GM12878 (cell line): ENCODE measurements around the gene PHF21B. TPM values are rescaled to one million over a fixed set of nuclear protein-coding genes. Genes with fewer than 3 reads are reported as not detected.

Experiments
- BMI1 ChIP-seq: fragments of 450-650 bp; IDR thresholded peaks from 2 replicates; pipeline ENCODE4 v1.6.1; 2016; ENCODE audit warnings: mild to moderate bottlenecking, moderate library complexity, borderline replicate concordance
- CBX3 ChIP-seq: fragments of 200-600 bp; sonication (generic); IDR thresholded peaks from 2 replicates; pipeline ENCODE4 v1.6.1; 2016; ENCODE audit warnings: low read depth, borderline replicate concordance
- CBX5 ChIP-seq: sonication (generic); IDR thresholded peaks from 2 replicates; pipeline ENCODE4 v1.6.1; 2016; ENCODE audit warnings: low read depth, moderate library complexity, mild to moderate bottlenecking, inconsistent platforms
- CEBPB ChIP-seq, 2 experiments: fragments of 150-350 bp in 1 of 2; IDR thresholded peaks; 2 replicates each; pipeline ENCODE4 v1.6.1; 2012 to 2014; ENCODE audit warnings: low read depth in 2 of 2, low read length in 2 of 2, borderline replicate concordance in 1 of 2, inconsistent platforms in 1 of 2
- GATAD2B ChIP-seq: fragments of 450-650 bp; conservative IDR thresholded peaks from 2 replicates; pipeline ENCODE4 v1.6.1; 2017; ENCODE audit warnings: low read depth, mild to moderate bottlenecking, moderate library complexity
- HCFC1 ChIP-seq: fragments of 150-350 bp; IDR thresholded peaks from 2 replicates; pipeline ENCODE4 v1.6.1; 2014; ENCODE audit warnings: low read length
- IKZF2 ChIP-seq, 2 experiments: fragments of 450-650 bp; IDR thresholded peaks; 2 replicates each; pipeline ENCODE4 v1.6.1; 2017; ENCODE audit warnings: mild to moderate bottlenecking in 2 of 2, moderate library complexity in 2 of 2
- MEF2B ChIP-seq: fragments of 450-650 bp; IDR thresholded peaks from 2 replicates; pipeline ENCODE4 v1.6.1; 2018; ENCODE audit warnings: mild to moderate bottlenecking, moderate library complexity; ENCODE audit not compliant: partially characterized antibody, poor library complexity, severe bottlenecking
- MYB ChIP-seq: fragments of 150-350 bp; IDR thresholded peaks from 2 replicates; pipeline ENCODE4 v1.6.1; 2014; ENCODE audit warnings: mild to moderate bottlenecking, low read depth, low read length, borderline replicate concordance
- NFXL1 ChIP-seq: fragments of 450-650 bp; IDR thresholded peaks from 2 replicates; pipeline ENCODE4 v1.6.1; 2017; ENCODE audit warnings: antibody characterized with exemption, mild to moderate bottlenecking, borderline replicate concordance
- NR2F1 ChIP-seq: fragments of 450-650 bp; conservative IDR thresholded peaks from 2 replicates; pipeline ENCODE4 v1.6.1; 2017; ENCODE audit warnings: mild to moderate bottlenecking
- NRF1 ChIP-seq: conservative IDR thresholded peaks from 2 replicates; pipeline ENCODE4 v1.6.1; 2011; ENCODE audit warnings: mild to moderate bottlenecking, low read depth, low read length, improper control_type of control experiment
- POLR2AphosphoS2 ChIP-seq: IDR thresholded peaks from 2 replicates; pipeline ENCODE4 v1.6.1; 2011; ENCODE audit warnings: low read depth, mild to moderate bottlenecking, low read length, improper control_type of control experiment, moderate library complexity
- RB1 ChIP-seq: fragments of 450-650 bp; formaldehyde crosslinking; IDR thresholded peaks from 2 replicates; pipeline ENCODE4 v1.6.1; 2017; ENCODE audit warnings: mild to moderate bottlenecking, borderline replicate concordance
- RUNX3 ChIP-seq: IDR thresholded peaks from 2 replicates; pipeline ENCODE4 v1.6.1; 2012; ENCODE audit warnings: low read length, inconsistent platforms
- YBX1 ChIP-seq: fragments of 450-650 bp; IDR thresholded peaks from 2 replicates; pipeline ENCODE4 v1.6.1; 2016; ENCODE audit warnings: antibody characterized with exemption
- ZNF592 ChIP-seq: fragments of 450-650 bp; IDR thresholded peaks from 2 replicates; pipeline ENCODE4 v1.6.1; 2017; ENCODE audit warnings: mild to moderate bottlenecking, moderate library complexity
- polyA plus RNA-seq, 11 experiments: library from polyadenylated mRNA; depleted of rRNA in 4 of 11; unstranded in 6 of 11; stranded (reverse) in 5 of 11; fragments of >200 nt; fragmentation: Nextera tagmentation in 4 of 11; fragmentation: Illumina TruSeq in 1 of 11; extraction: Ambion mirVana in 4 of 11; extraction: Trizol in 1 of 11; gene quantifications; 1 replicate in 1 of 11; 2 replicates in 10 of 11; pipeline versions ENCODE4 v1.2.1 to v1.2.3, GENCODE V29; 2011 to 2016; ENCODE audit warnings: inconsistent platforms in 2 of 11, missing spikeins in 2 of 11, low read depth in 1 of 11
- total RNA-seq, 4 experiments: library from RNA; depleted of rRNA in 3 of 4; stranded (reverse); fragments of >200 nt in 3 of 4; fragmentation: Illumina TruSeq in 1 of 4; extraction: Trizol in 1 of 4; gene quantifications; 2 replicates each; pipeline versions ENCODE4 v1.2.1 to v1.2.3, GENCODE V29; 2013 to 2021
- TF ChIP-seq, protein P1 (sequence below): IDR thresholded peaks from 2 replicates; pipeline ENCODE4 v1.6.1; 2012; ENCODE audit warnings: low read depth, low read length, improper control_type of control experiment
- TF ChIP-seq, protein P2 (sequence below): IDR thresholded peaks from 2 replicates; pipeline ENCODE4 v1.6.1; 2011; ENCODE audit warnings: borderline replicate concordance, low read depth, mild to moderate bottlenecking, moderate library complexity, low read length; ENCODE audit not compliant: insufficient read depth, poor library complexity, severe bottlenecking
- TF ChIP-seq, protein P3 (sequence below): IDR thresholded peaks from 2 replicates; pipeline ENCODE4 v1.6.1; 2012; ENCODE audit warnings: low read depth, low read length, improper control_type of control experiment

Gene PHF21B
- total and polyA plus RNA-seq, 10 of the 15 experiments (the other 5 are each of a cell fraction or from before 2014, with no cell fraction given), result 0.03 to 0.35 TPM; not detected in 8

DNA sequence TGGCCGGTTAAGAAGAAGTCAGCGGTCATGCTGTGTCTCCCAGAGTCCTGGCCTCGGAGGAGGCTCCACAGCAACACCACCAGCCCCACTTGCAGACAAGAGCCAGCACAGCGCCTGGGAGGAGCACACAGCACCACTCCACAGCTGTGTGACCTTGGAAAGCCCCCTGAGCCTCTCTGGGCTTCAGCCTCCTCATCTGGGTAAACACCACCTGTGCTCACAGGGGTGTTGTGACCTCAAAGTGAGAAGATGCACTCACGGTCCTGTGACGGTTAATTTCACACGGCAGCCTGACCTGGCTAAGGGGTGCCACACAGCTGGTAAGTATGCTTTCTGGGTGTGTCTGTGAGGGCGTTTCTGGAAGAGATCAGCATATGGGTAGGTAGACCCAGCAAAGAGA lies 54.7 kb downstream of the PHF21B start (continued):
- TF ChIP-seq, protein P1, sequence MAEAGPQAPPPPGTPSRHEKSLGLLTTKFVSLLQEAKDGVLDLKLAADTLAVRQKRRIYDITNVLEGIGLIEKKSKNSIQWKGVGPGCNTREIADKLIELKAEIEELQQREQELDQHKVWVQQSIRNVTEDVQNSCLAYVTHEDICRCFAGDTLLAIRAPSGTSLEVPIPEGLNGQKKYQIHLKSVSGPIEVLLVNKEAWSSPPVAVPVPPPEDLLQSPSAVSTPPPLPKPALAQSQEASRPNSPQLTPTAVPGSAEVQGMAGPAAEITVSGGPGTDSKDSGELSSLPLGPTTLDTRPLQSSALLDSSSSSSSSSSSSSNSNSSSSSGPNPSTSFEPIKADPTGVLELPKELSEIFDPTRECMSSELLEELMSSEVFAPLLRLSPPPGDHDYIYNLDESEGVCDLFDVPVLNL, result no peak
- TF ChIP-seq RUNX3 (peak; percentile 73), NFXL1 (peak; percentile 85; the same call in 1 of the 2 replicates), NR2F1 (peak; percentile 84), YBX1 (no peak), BMI1 (no peak), IKZF2 (IDR thresholded peaks at IDR 0.05) (0 out of 4 replicates have a peak, but pooled peaks of 1 of the 2 experiments have one; percentile 10), CBX5 (no peak), MYB (no peak), GATAD2B (no peak), RB1 (no peak), POLR2AphosphoS2 (no peak), ZNF592 (no peak), MEF2B (peak; percentile 14), CBX3 (no peak), HCFC1 (no peak), CEBPB (IDR thresholded peaks at IDR 0.05; ENCODE audit: borderline replicate concordance in 1 of 2, low read depth in 2 of 2, low read length in 2 of 2) (no peak), NRF1 (no peak)
- TF ChIP-seq, protein P2, sequence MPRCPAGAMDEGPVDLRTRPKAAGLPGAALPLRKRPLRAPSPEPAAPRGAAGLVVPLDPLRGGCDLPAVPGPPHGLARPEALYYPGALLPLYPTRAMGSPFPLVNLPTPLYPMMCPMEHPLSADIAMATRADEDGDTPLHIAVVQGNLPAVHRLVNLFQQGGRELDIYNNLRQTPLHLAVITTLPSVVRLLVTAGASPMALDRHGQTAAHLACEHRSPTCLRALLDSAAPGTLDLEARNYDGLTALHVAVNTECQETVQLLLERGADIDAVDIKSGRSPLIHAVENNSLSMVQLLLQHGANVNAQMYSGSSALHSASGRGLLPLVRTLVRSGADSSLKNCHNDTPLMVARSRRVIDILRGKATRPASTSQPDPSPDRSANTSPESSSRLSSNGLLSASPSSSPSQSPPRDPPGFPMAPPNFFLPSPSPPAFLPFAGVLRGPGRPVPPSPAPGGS, result no peak
- TF ChIP-seq, protein P3, sequence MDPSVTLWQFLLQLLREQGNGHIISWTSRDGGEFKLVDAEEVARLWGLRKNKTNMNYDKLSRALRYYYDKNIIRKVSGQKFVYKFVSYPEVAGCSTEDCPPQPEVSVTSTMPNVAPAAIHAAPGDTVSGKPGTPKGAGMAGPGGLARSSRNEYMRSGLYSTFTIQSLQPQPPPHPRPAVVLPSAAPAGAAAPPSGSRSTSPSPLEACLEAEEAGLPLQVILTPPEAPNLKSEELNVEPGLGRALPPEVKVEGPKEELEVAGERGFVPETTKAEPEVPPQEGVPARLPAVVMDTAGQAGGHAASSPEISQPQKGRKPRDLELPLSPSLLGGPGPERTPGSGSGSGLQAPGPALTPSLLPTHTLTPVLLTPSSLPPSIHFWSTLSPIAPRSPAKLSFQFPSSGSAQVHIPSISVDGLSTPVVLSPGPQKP, result no peak
